Measurements from ENCODE around the gene ALPG.
"Not testable (repeated sequence)": the region's sequence is repeated elsewhere in the genome, so short reads cannot be mapped to it uniquely, and the experiment has no call there.

Gene ALPG

GRCh38 chr2:232422051-232422450, 15.4 kb downstream of the ALPG start:
- DNase-seq (ENCODE audit: low read depth in 1 of 2, low spot score in 1 of 2), result no peak
- in situ Hi-C loops (cut with HindIII; ENCODE audit: low pct_unique_long_range_greater_than_20kb, low sequenced_read_pairs), result no loop called here
- no peak for TF ChIP-seq JUND (IDR thresholded peaks at IDR 0.05; ENCODE audit: low read depth)

- in situ Hi-C loops (cut with HindIII; ENCODE audit: low pct_unique_long_range_greater_than_20kb, low sequenced_read_pairs), result not testable (repeated sequence)
Observed at GRCh38 chr2:232422996-232423395, 16.4 kb downstream of the ALPG start.

GRCh38 chr2:232423407-232423806, 16.8 kb downstream of the ALPG start:
- in situ Hi-C loops (cut with HindIII; ENCODE audit: low pct_unique_long_range_greater_than_20kb, low sequenced_read_pairs); DNase-seq (ENCODE audit: low read depth in 1 of 2, low spot score in 1 of 2): not testable (repeated sequence)

More at GRCh38 chr2:232422996-232423395, 16.4 kb downstream of the ALPG start:
- DNase-seq (ENCODE audit: low read depth in 1 of 2, low spot score in 1 of 2), result not testable (repeated sequence)

GRCh38 chr2:232431705-232432590, 25.3 kb downstream of the ALPG start:
- no peak for TF ChIP-seq JUND (IDR thresholded peaks at IDR 0.05; ENCODE audit: low read depth)
- in situ Hi-C loops (cut with HindIII; ENCODE audit: low pct_unique_long_range_greater_than_20kb, low sequenced_read_pairs), result no loop called here
- no peak for DNase-seq (ENCODE audit: low read depth in 1 of 2, low spot score in 1 of 2)

GRCh38 chr2:232432598-232433184, 26.0 kb downstream of the ALPG start:
- in situ Hi-C loops (cut with HindIII; ENCODE audit: low pct_unique_long_range_greater_than_20kb, low sequenced_read_pairs), result no loop called here
- DNase-seq (ENCODE audit: low read depth in 1 of 2, low spot score in 1 of 2), result no peak
- TF ChIP-seq JUND (IDR thresholded peaks at IDR 0.05; ENCODE audit: low read depth), result no peak

- DNase-seq (ENCODE audit: low read depth in 1 of 2, low spot score in 1 of 2); in situ Hi-C loops (cut with HindIII; ENCODE audit: low pct_unique_long_range_greater_than_20kb, low sequenced_read_pairs): not testable (repeated sequence)
Observed at GRCh38 chr2:232433622-232434021, 27.0 kb downstream of the ALPG start.

GRCh38 chr2:232434091-232434490, 27.4 kb downstream of the ALPG start:
- no peak for TF ChIP-seq JUND (IDR thresholded peaks at IDR 0.05; ENCODE audit: low read depth)
- in situ Hi-C loops (cut with HindIII; ENCODE audit: low pct_unique_long_range_greater_than_20kb, low sequenced_read_pairs), result no loop called here
- DNase-seq (ENCODE audit: low read depth in 1 of 2, low spot score in 1 of 2), result no peak

GRCh38 chr2:232434563-232435374, 28.1 kb downstream of the ALPG start:
- TF ChIP-seq JUND (IDR thresholded peaks at IDR 0.05; ENCODE audit: low read depth), result no peak
- in situ Hi-C loops (cut with HindIII; ENCODE audit: low pct_unique_long_range_greater_than_20kb, low sequenced_read_pairs), result no loop called here

GRCh38 chr2:232435375-232435648, 28.7 kb downstream of the ALPG start:
- no peak for DNase-seq (ENCODE audit: low read depth in 1 of 2, low spot score in 1 of 2)
- in situ Hi-C loops (cut with HindIII; ENCODE audit: low pct_unique_long_range_greater_than_20kb, low sequenced_read_pairs), result no loop called here
- TF ChIP-seq JUND (IDR thresholded peaks at IDR 0.05; ENCODE audit: low read depth), result no peak

More at GRCh38 chr2:232434563-232435374, 28.1 kb downstream of the ALPG start:
- DNase-seq (ENCODE audit: low read depth in 1 of 2, low spot score in 1 of 2), result no peak

- no peak for DNase-seq (ENCODE audit: low read depth in 1 of 2, low spot score in 1 of 2)
- in situ Hi-C loops (cut with HindIII; ENCODE audit: low pct_unique_long_range_greater_than_20kb, low sequenced_read_pairs), result no loop called here
Observed at GRCh38 chr2:232435805-232436204, 29.2 kb downstream of the ALPG start.

GRCh38 chr2:232436381-232437194, 29.9 kb downstream of the ALPG start:
- no peak for TF ChIP-seq JUND (IDR thresholded peaks at IDR 0.05; ENCODE audit: low read depth)
- DNase-seq (ENCODE audit: low read depth in 1 of 2, low spot score in 1 of 2), result no peak
- in situ Hi-C loops (cut with HindIII; ENCODE audit: low pct_unique_long_range_greater_than_20kb, low sequenced_read_pairs), result no loop called here

More at GRCh38 chr2:232435805-232436204, 29.2 kb downstream of the ALPG start:
- TF ChIP-seq JUND (IDR thresholded peaks at IDR 0.05; ENCODE audit: low read depth), result no peak

- TF ChIP-seq JUND (IDR thresholded peaks at IDR 0.05; ENCODE audit: low read depth), result no peak
- no peak for DNase-seq (ENCODE audit: low read depth in 1 of 2, low spot score in 1 of 2)
- in situ Hi-C loops (cut with HindIII; ENCODE audit: low pct_unique_long_range_greater_than_20kb, low sequenced_read_pairs), result no loop called here
Observed at GRCh38 chr2:232437195-232437571, 30.5 kb downstream of the ALPG start.

Measured in T47D (cell line).